Upper lobe of left lung (tissue), 4 donors: ENCODE measurements around the gene GSX2.

Experiments used
- EP300 ChIP-seq, 4 donors: sonication (generic); formaldehyde crosslinking; IDR thresholded peaks; one replicate each; pipeline ENCODE4 v1.5.1; 2017; ENCODE audit warnings: antibody characterized with exemption in 4 of 4, control low read depth in 2 of 4
- POLR2A ChIP-seq, 4 donors: fragments of 450-650 bp; IDR thresholded peaks; one replicate each; pipeline ENCODE4 v1.5.1; 2016 to 2017; ENCODE audit warnings: antibody characterized with exemption in 4 of 4, mild to moderate bottlenecking in 2 of 4
- POLR2AphosphoS5 ChIP-seq, 2 donors: sonication (generic); formaldehyde crosslinking; IDR thresholded peaks; one replicate each; pipeline ENCODE4 v1.5.1; 2017; ENCODE audit warnings: antibody characterized with exemption in 2 of 2
- TF ChIP-seq, protein P1 (sequence below), 6 experiments: fragments of 450-650 bp in 4 of 6; fragments of 200-600 bp in 2 of 6; sonication (generic) in 2 of 6; IDR thresholded peaks; one replicate each; pipeline ENCODE4 v1.5.1; 2016 to 2019; ENCODE audit warnings: antibody characterized with exemption in 6 of 6

DNA sequence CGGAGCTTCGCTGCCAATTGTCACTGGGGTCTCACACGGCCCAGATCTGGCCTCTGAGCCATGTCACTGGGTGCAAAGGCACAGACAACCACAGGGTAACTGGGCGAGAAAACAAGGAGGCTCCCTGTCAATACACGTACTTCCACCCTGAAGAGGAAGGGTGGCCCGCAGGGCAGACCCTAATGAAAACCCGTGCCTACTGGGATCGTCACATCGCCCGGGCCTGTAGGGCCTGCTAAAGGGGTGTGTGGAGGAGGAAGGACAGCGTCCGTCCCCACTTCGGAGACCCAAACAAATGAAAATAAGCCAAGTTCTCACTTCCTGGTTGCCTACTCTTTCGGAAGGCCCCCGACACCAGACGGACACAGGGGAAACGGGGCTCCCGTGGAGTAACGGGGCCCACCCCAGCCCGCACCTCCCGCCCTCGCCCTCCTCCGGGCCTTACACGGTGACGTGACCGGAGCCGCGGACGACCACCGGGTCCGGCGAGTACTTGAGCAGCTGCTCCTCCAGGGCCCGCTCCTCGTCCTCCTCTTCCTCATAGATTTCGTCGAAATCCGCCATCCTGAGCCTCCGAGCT lies 36.1 kb upstream of the GSX2 start:
- TF ChIP-seq POLR2A (IDR thresholded peaks at IDR 0.05) (no peak), EP300 (IDR thresholded peaks at IDR 0.05) (no peak), POLR2AphosphoS5 (IDR thresholded peaks at IDR 0.05) (peak in 1 of 2 donors; percentile 10)
- TF ChIP-seq, protein P1, sequence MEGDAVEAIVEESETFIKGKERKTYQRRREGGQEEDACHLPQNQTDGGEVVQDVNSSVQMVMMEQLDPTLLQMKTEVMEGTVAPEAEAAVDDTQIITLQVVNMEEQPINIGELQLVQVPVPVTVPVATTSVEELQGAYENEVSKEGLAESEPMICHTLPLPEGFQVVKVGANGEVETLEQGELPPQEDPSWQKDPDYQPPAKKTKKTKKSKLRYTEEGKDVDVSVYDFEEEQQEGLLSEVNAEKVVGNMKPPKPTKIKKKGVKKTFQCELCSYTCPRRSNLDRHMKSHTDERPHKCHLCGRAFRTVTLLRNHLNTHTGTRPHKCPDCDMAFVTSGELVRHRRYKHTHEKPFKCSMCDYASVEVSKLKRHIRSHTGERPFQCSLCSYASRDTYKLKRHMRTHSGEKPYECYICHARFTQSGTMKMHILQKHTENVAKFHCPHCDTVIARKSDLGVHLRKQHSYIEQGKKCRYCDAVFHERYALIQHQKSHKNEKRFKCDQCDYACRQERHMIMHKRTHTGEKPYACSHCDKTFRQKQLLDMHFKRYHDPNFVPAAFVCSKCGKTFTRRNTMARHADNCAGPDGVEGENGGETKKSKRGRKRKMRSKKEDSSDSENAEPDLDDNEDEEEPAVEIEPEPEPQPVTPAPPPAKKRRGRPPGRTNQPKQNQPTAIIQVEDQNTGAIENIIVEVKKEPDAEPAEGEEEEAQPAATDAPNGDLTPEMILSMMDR (IDR thresholded peaks at IDR 0.05), result no peak
